HG03135 (cell line): ENCODE data around the gene CLCN1.

ENCODE experiments used
- ATAC-seq: cut with Tn5 transposase; IDR thresholded peaks from one replicate; pipeline ENCODE4 v1.9.1; 2021; ENCODE audit warnings: mild to moderate bottlenecking, moderate library complexity; ENCODE audit not compliant: unreplicated experiment

Gene CLCN1

GRCh38 chr7:143331179-143331801, 15.4 kb downstream of the CLCN1 start:
- no peak for ATAC-seq

- no peak for ATAC-seq
Observed at GRCh38 chr7:143334244-143334643, 18.3 kb downstream of the CLCN1 start.

GRCh38 chr7:143337216-143337615, 21.3 kb downstream of the CLCN1 start:
- no peak for ATAC-seq

GRCh38 chr7:143341842-143342241, 25.9 kb downstream of the CLCN1 start:
- ATAC-seq: no peak

- no peak for ATAC-seq
Observed at GRCh38 chr7:143343596-143343995, 27.7 kb downstream of the CLCN1 start.

GRCh38 chr7:143345428-143345900, 29.6 kb downstream of the CLCN1 start:
- ATAC-seq: no peak

- ATAC-seq: no peak
Observed at GRCh38 chr7:143346018-143346417, 30.1 kb downstream of the CLCN1 start.

GRCh38 chr7:143347950-143348349, 32.0 kb downstream of the CLCN1 start:
- ATAC-seq: no peak

- ATAC-seq: no peak
Observed at GRCh38 chr7:143351060-143351459, 35.1 kb downstream of the CLCN1 start.

GRCh38 chr7:143351574-143351973, 35.7 kb downstream of the CLCN1 start:
- no peak for ATAC-seq

GRCh38 chr7:143352531-143353002, 36.7 kb downstream of the CLCN1 start:
- no peak for ATAC-seq

- no peak for ATAC-seq
Observed at GRCh38 chr7:143354376-143354775, 38.5 kb downstream of the CLCN1 start.

- no peak for ATAC-seq
Observed at GRCh38 chr7:143354965-143355364, 39.1 kb downstream of the CLCN1 start.

GRCh38 chr7:143355450-143356385, 39.8 kb downstream of the CLCN1 start:
- ATAC-seq: no peak

- no peak for ATAC-seq
Observed at GRCh38 chr7:143356414-143357050, 40.6 kb downstream of the CLCN1 start.

- no peak for ATAC-seq
Observed at GRCh38 chr7:143358626-143359025, 42.7 kb downstream of the CLCN1 start.

- no peak for ATAC-seq
Observed at GRCh38 chr7:143359771-143360353, 44.0 kb downstream of the CLCN1 start.

GRCh38 chr7:143360788-143361551, 45.1 kb downstream of the CLCN1 start:
- no peak for ATAC-seq

- no peak for ATAC-seq
Observed at GRCh38 chr7:143361552-143362130, 45.7 kb downstream of the CLCN1 start.
